OCI-LY3 (cell line): ENCODE data around the gene HIC1.

Source experiments
- H2AFZ ChIP-seq: fragments of 200-600, 300-600 bp; shearing (Covaris generic); 2 replicates; pipeline ENCODE4 v1.6.0; 2014; ENCODE audit warnings: antibody characterized with exemption, low read depth, low read length
- H3K27ac ChIP-seq: fragments of 200-600, 300-600 bp; sonication (generic); 2 replicates; pipeline ENCODE4 v1.5.1; 2014; ENCODE audit warnings: mild to moderate bottlenecking, low read length, moderate library complexity, mixed read lengths
- H3K27me3 ChIP-seq: fragments of 200-600, 300-600 bp; sonication (generic); 2 replicates; pipeline ENCODE4 v1.6.1; 2014; ENCODE audit warnings: low read depth, low read length, mixed read lengths
- H3K36me3 ChIP-seq: fragments of 200-600, 300-600 bp; sonication (generic); replicated peaks from 2 replicates; pipeline ENCODE3; 2014; ENCODE audit warnings: low read depth, low read length, mixed read lengths
- H3K4me1 ChIP-seq: fragments of 300-600, 200-600 bp; sonication (generic); 2 replicates; pipeline ENCODE4 v1.6.1; 2014; ENCODE audit warnings: low read length, mixed read lengths
- H3K4me2 ChIP-seq: fragments of 200-600, 300-600 bp; sonication (generic); 2 replicates; pipeline ENCODE4 v1.6.1; 2014; ENCODE audit warnings: low read length, mixed read lengths
- H3K4me3 ChIP-seq: fragments of 300-600, 200-600 bp; sonication (generic); 2 replicates; pipeline ENCODE4 v1.5.1; 2014; ENCODE audit warnings: antibody characterized with exemption, mild to moderate bottlenecking, low read length, moderate library complexity
- H3K79me2 ChIP-seq: fragments of 300-600, 200-600 bp; shearing (Covaris generic); 2 replicates; pipeline ENCODE4 v1.6.1; 2014; ENCODE audit warnings: mild to moderate bottlenecking, low read length, mixed read lengths
- H3K9ac ChIP-seq: fragments of 300-600, 200-600 bp; shearing (Covaris generic); 2 replicates; pipeline ENCODE4 v1.6.0; 2014; ENCODE audit warnings: mild to moderate bottlenecking, low read length, moderate library complexity
- H3K9me3 ChIP-seq: fragments of 200-600, 300-600 bp; shearing (Covaris generic); 2 replicates; pipeline ENCODE4 v1.6.1; 2014; ENCODE audit warnings: low read length, mixed read lengths; ENCODE audit not compliant: insufficient read depth
- H4K20me1 ChIP-seq: fragments of 200-600, 300-600 bp; sonication (generic); 2 replicates; pipeline ENCODE4 v1.6.1; 2016; ENCODE audit warnings: low read length, mixed read lengths; ENCODE audit not compliant: insufficient read depth
- EZH2phosphoT487 ChIP-seq: fragments of 200-600 bp; shearing (Covaris generic); IDR thresholded peaks from 2 replicates; pipeline ENCODE4 v1.6.1; 2018; ENCODE audit warnings: antibody characterized with exemption, mixed run types, low read depth
- TF ChIP-seq, protein P1 (sequence below): fragments of 200-600, 300-600 bp; sonication (generic); IDR thresholded peaks from 2 replicates; pipeline ENCODE4 v1.5.1; 2014; ENCODE audit warnings: antibody characterized with exemption, low read length, low read depth

HIC1 gene

DNA sequence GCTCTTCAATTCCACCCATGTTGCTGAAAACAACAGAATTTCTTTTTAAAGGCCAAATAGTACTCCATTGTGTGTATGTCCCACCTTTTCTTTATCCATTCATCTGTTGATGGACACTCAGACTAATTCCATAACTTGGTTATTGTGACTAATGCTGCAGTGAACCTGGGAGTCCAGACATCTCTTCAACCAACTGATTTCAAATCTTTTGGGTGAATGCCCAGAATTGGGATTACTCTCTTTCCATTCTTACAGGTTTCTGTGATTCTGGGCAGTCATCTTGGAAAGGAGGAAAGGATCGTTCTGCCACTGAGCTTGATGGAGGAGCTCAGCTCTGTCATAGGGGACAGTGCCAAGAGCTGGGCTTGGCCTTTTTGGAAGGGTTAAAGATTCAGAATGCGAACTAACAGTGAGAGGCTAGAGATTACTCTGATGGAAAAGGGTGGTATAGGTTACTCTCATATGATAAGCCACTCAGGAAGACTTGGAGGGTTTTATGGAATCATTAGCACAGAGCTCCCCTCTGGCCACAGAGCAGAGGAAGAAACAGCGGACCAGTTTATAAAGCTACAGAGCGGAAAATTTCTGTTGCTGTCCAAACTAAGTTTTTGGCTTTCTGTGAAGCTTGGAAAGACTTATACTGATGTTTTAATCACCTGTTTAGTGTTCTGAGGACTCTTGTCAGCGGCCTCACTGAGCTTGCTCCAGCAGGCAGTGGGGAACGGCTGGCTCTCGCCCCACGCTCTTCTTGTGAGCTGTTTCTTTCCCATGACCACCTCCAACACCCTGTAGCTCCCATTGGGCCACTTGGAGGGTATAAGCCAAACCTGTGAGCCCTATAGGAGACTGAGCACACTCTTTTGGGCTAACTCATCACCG, 48.3 kb downstream of the HIC1 start:
- H3K9me3 ChIP-seq: no peaks in the 10 kb centered on the region
- no peak overlapping the region for H3K4me2 ChIP-seq
- TF ChIP-seq, protein P1, sequence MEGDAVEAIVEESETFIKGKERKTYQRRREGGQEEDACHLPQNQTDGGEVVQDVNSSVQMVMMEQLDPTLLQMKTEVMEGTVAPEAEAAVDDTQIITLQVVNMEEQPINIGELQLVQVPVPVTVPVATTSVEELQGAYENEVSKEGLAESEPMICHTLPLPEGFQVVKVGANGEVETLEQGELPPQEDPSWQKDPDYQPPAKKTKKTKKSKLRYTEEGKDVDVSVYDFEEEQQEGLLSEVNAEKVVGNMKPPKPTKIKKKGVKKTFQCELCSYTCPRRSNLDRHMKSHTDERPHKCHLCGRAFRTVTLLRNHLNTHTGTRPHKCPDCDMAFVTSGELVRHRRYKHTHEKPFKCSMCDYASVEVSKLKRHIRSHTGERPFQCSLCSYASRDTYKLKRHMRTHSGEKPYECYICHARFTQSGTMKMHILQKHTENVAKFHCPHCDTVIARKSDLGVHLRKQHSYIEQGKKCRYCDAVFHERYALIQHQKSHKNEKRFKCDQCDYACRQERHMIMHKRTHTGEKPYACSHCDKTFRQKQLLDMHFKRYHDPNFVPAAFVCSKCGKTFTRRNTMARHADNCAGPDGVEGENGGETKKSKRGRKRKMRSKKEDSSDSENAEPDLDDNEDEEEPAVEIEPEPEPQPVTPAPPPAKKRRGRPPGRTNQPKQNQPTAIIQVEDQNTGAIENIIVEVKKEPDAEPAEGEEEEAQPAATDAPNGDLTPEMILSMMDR: no peak
- TF ChIP-seq EZH2phosphoT487: no peak
- no peaks in the 10 kb centered on the region for H3K36me3 ChIP-seq
- no peaks in the 10 kb centered on the region for H4K20me1 ChIP-seq
- H3K9ac ChIP-seq: no peak overlapping the region
- no peaks in the 10 kb centered on the region for H3K27me3 ChIP-seq
- H3K4me3 ChIP-seq: no peak overlapping the region
- no peak overlapping the region for H3K27ac ChIP-seq
- H2AFZ ChIP-seq: no peak overlapping the region
- no peaks in the 10 kb centered on the region for H3K79me2 ChIP-seq
- no peaks in the 10 kb centered on the region for H3K4me1 ChIP-seq

DNA sequence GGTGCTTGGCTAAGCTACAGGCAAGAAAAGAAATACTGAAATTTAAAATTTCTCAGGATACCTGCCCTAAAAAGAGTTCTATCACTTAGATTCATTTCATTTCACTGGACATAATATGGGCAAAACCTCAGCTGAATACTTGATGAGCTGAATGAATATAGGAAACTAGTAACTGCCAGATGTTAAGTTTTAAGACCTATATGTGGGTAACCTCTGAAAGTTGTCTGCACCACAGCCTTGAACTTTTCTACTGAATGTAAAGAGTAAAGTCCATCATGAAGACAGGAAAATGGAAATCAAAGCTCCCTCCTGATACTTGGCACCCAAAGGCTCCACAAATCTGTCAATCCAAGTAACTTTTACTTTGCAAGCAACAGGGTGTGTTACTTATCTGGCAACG, 50.8 kb downstream of the HIC1 start:
- no peak overlapping the region for H3K4me2 ChIP-seq
- no peaks in the 10 kb centered on the region for H4K20me1 ChIP-seq

DNA sequence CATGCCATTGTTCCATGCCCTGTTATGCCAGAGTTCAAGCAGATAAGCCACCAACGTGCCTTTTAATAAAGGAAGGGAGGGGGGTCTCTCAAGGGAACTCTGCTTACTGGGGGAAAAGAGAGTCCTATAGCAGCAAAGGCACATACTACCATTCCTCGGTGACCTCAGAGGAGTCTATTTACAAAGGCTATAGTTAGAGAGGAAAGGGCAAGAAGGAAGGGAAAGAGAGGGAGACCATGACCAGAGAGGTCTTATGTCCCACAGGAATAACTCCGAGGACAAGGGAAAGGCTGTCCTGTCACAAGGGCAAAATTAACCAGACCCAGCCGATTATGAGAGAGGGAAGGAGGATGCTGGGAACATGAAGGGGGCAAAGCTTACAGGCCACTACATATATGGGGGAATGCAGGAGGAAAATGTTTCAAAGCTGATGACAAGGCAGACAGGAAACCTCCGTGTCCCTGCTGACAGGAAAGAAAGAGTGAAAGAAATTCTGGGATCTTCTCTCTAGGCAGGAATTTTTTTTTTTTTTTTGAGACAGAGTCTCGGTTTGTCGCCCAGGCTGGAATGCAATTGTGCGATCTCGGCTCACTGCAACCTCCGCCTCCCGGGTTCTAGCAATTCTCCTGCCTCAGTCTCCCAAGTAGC, 51.5 kb downstream of the HIC1 start:
- Histone ChIP-seq H3K27me3 (no peaks in the 10 kb centered on the region), H3K4me2 (no peak overlapping the region), H4K20me1 (no peaks in the 10 kb centered on the region), H3K79me2 (no peaks in the 10 kb centered on the region), H3K4me3 (no peak overlapping the region), H3K9me3 (no peaks in the 10 kb centered on the region), H2AFZ (no peak overlapping the region), H3K27ac (no peak overlapping the region), H3K9ac (no peak overlapping the region), H3K4me1 (no peaks in the 10 kb centered on the region), H3K36me3 (no peaks in the 10 kb centered on the region)
- no peak for TF ChIP-seq EZH2phosphoT487
- TF ChIP-seq, protein P1: no peak

More for the DNA sequence above, 50.8 kb downstream of the HIC1 start:
- Histone ChIP-seq H3K4me1 (no peaks in the 10 kb centered on the region), H3K79me2 (no peaks in the 10 kb centered on the region), H2AFZ (no peak overlapping the region), H3K4me3 (no peak overlapping the region), H3K27ac (no peak overlapping the region), H3K9me3 (no peaks in the 10 kb centered on the region), H3K36me3 (no peaks in the 10 kb centered on the region), H3K27me3 (no peaks in the 10 kb centered on the region), H3K9ac (no peak overlapping the region)
- no peak for TF ChIP-seq EZH2phosphoT487
- TF ChIP-seq, protein P1: no peak

DNA sequence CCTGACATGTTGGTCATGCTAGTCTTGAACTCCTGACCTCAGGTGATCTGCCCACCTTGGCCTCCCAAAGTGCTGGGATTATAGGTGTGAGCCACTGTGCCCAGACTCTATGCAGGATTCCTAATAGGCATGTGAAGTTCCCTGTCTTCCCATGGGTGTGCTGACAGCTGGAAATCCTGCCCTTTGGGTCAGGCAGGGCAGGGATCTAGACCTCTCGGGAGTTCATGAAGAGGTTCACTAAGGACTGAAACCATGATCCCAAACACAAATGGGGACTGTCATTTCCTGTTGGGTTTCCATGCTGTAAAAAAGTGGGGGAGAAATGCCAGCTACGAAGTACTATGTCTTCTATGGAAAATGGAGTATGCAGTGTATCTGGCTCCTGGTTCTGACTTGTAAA, 52.1 kb downstream of the HIC1 start:
- Histone ChIP-seq H3K9ac (no peak overlapping the region), H3K27me3 (no peaks in the 10 kb centered on the region), H3K4me2 (no peak overlapping the region), H3K79me2 (no peaks in the 10 kb centered on the region), H2AFZ (no peak overlapping the region), H4K20me1 (no peaks in the 10 kb centered on the region), H3K27ac (no peak overlapping the region), H3K36me3 (no peaks in the 10 kb centered on the region), H3K4me3 (no peak overlapping the region), H3K4me1 (no peaks in the 10 kb centered on the region), H3K9me3 (no peaks in the 10 kb centered on the region)
- no peak for TF ChIP-seq EZH2phosphoT487
- TF ChIP-seq, protein P1: no peak
